HepG2 (cell line): ENCODE data around the gene NGEF.

Experiments used
- HDAC6 ChIP-seq: fragments of 200-600 bp; sonication (generic); IDR thresholded peaks from 2 replicates; pipeline ENCODE4 v1.7.0; 2017; ENCODE audit warnings: mild to moderate bottlenecking, antibody characterized with exemption, low read length, low read depth
- ZNF432 ChIP-seq: sonication (generic); formaldehyde crosslinking; IDR thresholded peaks from 2 replicates; pipeline ENCODE4 v1.5.0; 2020; ENCODE audit warnings: missing genetic modification reagents, mild to moderate bottlenecking, borderline replicate concordance
- ZNF530 ChIP-seq: sonication (generic); formaldehyde crosslinking; IDR thresholded peaks from 2 replicates; pipeline ENCODE4 v1.5.0; 2020; ENCODE audit warnings: low read depth, mild to moderate bottlenecking, missing genetic modification reagents
- TF ChIP-seq, protein P1 (sequence below): sonication (generic); formaldehyde crosslinking; IDR thresholded peaks from 2 replicates; pipeline ENCODE4 v1.5.0; 2020; ENCODE audit warnings: mild to moderate bottlenecking, missing genetic modification reagents, moderate library complexity

- TF ChIP-seq HDAC6, result no peak
- TF ChIP-seq ZNF530 (CRISPR knock-in tag), result no peak
- TF ChIP-seq, protein P1, sequence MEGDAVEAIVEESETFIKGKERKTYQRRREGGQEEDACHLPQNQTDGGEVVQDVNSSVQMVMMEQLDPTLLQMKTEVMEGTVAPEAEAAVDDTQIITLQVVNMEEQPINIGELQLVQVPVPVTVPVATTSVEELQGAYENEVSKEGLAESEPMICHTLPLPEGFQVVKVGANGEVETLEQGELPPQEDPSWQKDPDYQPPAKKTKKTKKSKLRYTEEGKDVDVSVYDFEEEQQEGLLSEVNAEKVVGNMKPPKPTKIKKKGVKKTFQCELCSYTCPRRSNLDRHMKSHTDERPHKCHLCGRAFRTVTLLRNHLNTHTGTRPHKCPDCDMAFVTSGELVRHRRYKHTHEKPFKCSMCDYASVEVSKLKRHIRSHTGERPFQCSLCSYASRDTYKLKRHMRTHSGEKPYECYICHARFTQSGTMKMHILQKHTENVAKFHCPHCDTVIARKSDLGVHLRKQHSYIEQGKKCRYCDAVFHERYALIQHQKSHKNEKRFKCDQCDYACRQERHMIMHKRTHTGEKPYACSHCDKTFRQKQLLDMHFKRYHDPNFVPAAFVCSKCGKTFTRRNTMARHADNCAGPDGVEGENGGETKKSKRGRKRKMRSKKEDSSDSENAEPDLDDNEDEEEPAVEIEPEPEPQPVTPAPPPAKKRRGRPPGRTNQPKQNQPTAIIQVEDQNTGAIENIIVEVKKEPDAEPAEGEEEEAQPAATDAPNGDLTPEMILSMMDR (CRISPR knock-in tag), result no peak
- TF ChIP-seq ZNF432 (CRISPR knock-in tag), result no peak
Measured at GRCh38 chr2:232981356-232981755, 31.7 kb downstream of the NGEF start.
